ENCODE data around the gene ADAMTS17.
"Not testable (repeated sequence)": the region's sequence is repeated elsewhere in the genome, so short reads cannot be mapped to it uniquely, and the experiment has no call there.

The ADAMTS17 gene

DNA sequence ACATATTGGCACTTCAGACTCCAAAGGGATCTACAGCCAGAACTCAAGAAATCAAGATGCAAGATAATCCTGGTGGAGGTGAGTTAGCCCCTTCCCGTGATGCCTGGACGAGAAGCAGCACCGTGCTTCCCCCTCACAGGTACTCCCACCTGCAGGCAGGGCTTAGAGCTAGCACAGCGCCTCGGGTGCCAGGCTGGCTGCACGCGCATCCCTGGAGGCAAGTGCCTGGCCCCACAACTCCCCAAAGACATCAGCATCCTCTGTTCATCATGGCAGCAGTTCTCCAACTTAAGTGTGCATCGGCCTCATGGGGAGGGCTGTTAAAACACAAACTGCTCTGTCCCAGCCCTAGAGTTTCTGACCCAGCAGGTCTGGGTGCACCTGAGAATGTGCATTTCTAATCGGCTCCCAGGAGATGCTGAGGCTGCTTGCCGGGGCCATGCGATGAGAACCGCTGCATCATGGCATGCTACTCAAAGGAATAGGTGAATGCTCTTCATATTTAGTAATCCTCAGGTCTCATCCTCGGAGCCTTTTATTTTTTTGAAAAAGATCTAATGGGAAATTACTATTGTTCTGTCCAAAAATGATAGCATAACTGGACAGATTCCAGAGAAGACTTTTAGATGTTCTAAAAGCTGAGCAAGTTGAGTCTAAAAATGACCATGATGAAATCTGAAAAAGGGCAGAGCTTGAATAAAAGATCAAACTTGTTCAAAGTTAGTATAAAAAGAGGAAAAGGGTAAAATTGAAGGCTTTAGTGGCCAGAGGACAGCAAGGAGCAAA, 244.2 kb downstream of the ADAMTS17 start:
- H3K36me3 ChIP-seq (ENCODE audit: insufficient read depth, low read length), result no peaks in the 10 kb centered on the region

DNA sequence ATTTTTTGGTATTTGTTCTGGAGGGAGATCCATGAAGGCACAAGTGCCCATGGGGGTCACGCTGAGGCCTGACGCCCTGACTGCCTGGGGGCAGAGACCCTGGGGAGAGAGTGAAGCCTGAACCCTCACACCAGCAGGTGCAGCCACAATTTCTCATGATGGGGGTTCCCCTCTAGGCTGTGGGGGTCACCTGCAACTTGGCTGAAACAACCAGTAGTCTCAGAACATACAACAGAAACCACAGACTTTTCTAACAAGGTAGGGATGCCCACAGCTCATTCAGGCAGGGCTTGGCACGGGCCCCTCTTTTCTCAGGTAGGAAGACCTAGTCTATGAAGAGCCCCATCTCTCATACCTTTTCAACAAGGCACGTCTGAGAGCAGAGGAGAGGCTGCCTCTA, 245.1 kb downstream of the ADAMTS17 start:
- Histone ChIP-seq H3K9ac (ENCODE audit: low read depth, low read length) (no peak overlapping the region), H3K9me3 (ENCODE audit: control insufficient read depth, insufficient read depth, low read length) (no peaks in the 10 kb centered on the region), H3K36me3 (ENCODE audit: insufficient read depth, low read length) (no peaks in the 10 kb centered on the region), H3K4me1 (ENCODE audit: insufficient read depth, low read length) (no peaks in the 10 kb centered on the region)

More for the DNA sequence above, 244.2 kb downstream of the ADAMTS17 start:
- H3K9me3 ChIP-seq (ENCODE audit: control insufficient read depth, insufficient read depth, low read length), result no peaks in the 10 kb centered on the region
- H3K4me1 ChIP-seq (ENCODE audit: insufficient read depth, low read length), result no peaks in the 10 kb centered on the region
- H3K9ac ChIP-seq (ENCODE audit: low read depth, low read length), result no peak overlapping the region

DNA sequence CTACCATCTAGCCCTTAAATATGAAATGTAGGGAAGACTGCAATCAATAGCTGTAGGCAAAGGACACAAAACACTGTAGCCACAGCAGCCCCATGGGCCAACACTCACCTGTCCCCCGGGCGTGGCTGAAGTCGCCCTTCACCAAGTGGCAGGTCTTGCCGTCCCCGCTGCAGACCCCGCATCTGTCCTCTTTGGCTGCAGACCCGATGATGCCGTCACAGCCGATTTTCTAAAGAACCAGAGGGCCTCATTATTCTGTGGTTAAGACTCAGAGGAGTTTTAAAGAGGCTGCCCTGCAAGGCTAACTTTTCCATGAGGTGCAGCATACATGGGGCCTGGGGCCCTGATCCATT, 245.6 kb downstream of the ADAMTS17 start:
- Histone ChIP-seq H3K4me1 (ENCODE audit: insufficient read depth, low read length) (no peaks in the 10 kb centered on the region), H3K9ac (ENCODE audit: low read depth, low read length) (no peak overlapping the region), H3K9me3 (ENCODE audit: control insufficient read depth, insufficient read depth, low read length) (no peaks in the 10 kb centered on the region), H3K36me3 (ENCODE audit: insufficient read depth, low read length) (no peaks in the 10 kb centered on the region)

DNA sequence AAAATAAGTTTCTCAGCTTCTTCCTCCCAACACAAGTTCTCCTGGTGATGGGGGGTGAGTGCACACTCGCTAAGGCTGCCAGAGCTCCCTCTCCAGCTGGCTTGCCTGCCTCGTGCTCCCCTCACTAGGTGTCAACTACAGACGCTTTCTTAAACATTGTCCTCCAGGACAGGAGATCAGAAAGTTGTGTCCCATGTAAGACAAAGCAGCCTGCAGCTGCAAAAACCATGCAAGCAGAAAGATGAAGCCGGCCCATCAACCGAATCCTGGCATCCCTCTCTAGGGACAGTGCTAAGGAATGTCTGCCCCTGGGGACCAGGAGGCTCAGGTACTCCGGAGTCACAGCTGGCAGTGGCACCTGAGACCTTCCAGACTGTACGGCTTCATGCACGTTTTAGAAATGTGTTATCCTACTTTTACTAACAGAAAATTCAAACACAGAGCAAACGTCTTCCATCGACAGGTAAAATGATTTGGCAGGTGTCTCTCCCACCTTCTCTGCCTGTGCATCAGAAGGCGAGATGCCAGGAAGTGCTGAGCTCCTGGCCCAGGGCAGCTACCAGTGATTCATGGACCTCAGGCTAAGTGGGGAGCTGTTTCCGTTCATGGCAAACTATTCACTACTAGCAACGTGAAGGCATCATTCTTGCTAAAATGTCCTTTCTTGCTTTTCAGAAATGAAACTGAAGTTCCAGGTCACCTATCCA, 246.1 kb downstream of the ADAMTS17 start:
- Histone ChIP-seq H3K4me1 (ENCODE audit: insufficient read depth, low read length) (no peaks in the 10 kb centered on the region), H3K9me3 (ENCODE audit: control insufficient read depth, insufficient read depth, low read length) (no peaks in the 10 kb centered on the region), H3K36me3 (ENCODE audit: insufficient read depth, low read length) (no peaks in the 10 kb centered on the region), H3K9ac (ENCODE audit: low read depth, low read length) (no peak overlapping the region)

DNA sequence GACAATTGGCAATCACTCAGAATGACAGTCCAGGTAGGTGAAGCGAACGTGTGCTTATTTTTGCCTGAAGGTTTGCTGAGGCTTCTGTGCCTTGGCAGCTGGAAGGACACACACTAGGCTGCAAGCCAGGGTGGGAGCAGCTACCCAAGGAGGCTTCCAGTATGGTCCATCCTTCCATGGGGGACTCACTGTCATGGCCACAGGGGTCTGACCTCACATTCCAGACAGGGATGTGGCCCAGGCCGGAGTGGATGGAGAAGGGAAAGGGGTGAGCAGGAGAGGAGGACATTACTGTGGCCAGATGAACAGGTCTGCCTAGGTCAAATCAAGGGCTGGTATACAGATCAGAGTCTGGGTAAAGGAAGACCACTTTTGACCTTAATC, 247.7 kb downstream of the ADAMTS17 start:
- no peaks in the 10 kb centered on the region for H3K4me1 ChIP-seq (ENCODE audit: insufficient read depth, low read length)
- no peak overlapping the region for H3K9ac ChIP-seq (ENCODE audit: low read depth, low read length)
- no peaks in the 10 kb centered on the region for H3K9me3 ChIP-seq (ENCODE audit: control insufficient read depth, insufficient read depth, low read length)
- H3K36me3 ChIP-seq (ENCODE audit: insufficient read depth, low read length), result no peaks in the 10 kb centered on the region

DNA sequence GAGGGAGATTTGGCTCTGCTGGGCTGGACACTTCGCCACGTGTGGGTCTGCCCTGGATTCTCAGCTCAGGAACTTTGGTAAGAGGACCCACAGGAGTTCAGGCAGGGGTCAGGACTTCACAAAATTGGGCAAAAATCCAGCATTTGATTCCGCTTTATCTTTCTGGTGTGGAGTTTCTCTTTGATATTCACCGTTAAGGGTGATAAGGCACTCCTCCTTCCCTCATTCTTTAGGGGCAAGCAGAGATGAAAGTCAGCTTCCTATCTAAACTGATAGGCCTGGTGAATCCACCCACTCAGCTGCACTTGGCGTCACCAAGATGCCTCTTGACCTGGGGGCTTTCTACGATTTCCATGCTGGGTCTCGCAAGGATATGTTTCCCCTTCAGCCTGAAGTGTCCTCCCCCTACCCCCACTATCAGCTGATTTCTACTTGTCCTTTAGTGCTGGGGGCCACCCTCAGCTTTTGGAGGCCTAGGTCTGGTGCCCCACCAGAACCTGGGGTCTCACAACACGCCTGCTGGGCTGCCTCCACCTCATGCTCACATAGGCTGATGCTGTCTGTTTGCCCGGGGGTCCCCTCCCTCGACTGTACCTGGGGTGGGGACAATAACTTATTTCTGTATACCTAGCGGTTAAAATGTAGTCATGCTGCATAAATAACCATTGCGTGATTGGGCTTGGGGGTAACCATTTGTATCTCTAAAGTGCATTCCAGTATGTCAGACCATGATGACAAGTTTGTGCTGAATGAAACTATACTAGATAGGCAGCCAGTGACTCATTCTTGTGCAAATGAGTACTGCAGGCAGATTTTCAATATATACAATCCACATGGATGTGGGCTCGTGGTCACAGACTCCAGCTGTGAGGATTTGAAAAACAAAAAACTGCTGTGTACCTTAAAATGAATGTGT, 248.3 kb downstream of the ADAMTS17 start:
- H3K9me3 ChIP-seq (ENCODE audit: control insufficient read depth, insufficient read depth, low read length), result no peaks in the 10 kb centered on the region
- no peaks in the 10 kb centered on the region for H3K4me1 ChIP-seq (ENCODE audit: insufficient read depth, low read length)
- H3K36me3 ChIP-seq (ENCODE audit: insufficient read depth, low read length), result no peaks in the 10 kb centered on the region

DNA sequence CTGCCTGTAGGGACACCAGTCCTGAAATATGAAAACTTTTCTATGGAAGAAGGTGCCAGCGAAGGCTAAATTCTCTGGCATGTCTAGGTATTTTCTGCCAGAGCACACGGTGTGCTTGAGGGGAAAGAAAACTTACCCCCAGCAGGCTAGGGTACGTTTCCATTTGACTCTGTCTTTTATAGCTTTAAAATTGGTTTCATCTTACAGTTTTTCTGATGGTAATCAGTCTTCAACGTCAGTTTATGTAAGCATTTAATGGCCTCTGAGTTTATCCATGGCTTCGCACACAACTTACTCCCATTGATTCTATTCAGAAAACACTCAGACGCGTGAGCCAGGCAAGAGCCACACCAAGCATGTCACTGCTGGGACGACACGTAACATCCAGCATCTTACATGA, 249.7 kb downstream of the ADAMTS17 start:
- H3K4me1 ChIP-seq (ENCODE audit: insufficient read depth, low read length), result no peaks in the 10 kb centered on the region
- H3K9ac ChIP-seq (ENCODE audit: low read depth, low read length), result no peak overlapping the region
- no peaks in the 10 kb centered on the region for H3K36me3 ChIP-seq (ENCODE audit: insufficient read depth, low read length)
- H3K9me3 ChIP-seq (ENCODE audit: control insufficient read depth, insufficient read depth, low read length), result no peaks in the 10 kb centered on the region

More for the DNA sequence above, 248.3 kb downstream of the ADAMTS17 start:
- no peak overlapping the region for H3K9ac ChIP-seq (ENCODE audit: low read depth, low read length)

DNA sequence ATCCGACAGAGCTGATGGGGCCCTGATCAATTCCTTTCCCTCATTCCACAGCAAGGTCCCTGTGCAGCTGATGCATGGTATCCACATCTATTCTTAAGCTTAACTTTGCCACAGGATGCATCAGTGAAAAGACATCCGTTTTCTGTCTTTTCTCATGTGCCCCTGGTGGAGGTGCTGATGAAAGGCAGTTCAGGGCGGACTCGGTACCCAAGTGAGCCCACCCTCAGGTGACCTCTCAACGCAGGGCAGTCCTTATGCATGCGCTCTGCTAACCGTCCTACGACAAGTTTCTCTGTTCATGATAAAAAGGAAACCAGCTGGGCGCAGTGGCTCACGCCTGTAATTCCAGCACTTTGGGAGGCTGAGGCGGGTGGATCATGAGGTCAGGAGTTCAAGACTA, 251.4 kb downstream of the ADAMTS17 start:
- no peaks in the 10 kb centered on the region for H3K36me3 ChIP-seq (ENCODE audit: insufficient read depth, low read length)
- no peak overlapping the region for H3K9ac ChIP-seq (ENCODE audit: low read depth, low read length)
- H3K9me3 ChIP-seq (ENCODE audit: control insufficient read depth, insufficient read depth, low read length), result no peaks in the 10 kb centered on the region
- H3K4me1 ChIP-seq (ENCODE audit: insufficient read depth, low read length), result no peaks in the 10 kb centered on the region

DNA sequence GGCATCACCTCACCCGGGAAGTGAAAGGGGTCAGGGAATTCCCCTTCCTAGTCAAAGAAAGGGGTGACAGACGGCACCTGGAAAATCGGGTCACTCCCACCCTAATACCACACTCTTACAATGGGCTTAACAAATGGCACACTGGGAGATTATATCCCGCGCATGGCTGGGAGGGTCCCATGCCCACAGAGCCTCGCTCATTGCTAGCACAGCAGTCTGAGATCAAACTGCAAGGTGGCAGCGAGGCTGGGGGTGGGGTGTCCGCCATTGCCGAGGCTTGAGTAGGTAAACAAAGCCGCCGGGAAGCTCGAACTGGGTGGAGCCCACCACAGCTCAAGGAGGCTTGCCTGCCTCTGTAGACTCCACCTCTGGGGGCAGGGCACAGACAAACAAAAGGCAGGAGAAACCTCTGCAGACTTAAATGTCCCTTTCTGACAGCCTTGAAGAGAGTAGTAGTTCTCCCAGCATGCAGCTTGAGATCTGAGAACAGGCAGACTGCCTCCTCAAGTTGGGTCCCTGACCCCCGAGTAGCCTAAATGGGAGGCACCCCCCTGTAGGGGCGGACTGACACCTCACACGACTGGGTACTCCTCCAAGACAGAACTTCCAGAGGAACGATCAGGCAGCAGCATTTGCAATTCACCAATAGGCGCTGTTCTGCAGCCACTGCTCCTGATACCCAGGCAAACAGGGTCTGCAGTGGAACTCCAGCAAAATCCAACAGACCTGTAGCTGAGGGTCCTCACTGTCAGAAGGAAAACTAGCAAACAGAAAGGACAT, 257.5 kb downstream of the ADAMTS17 start:
- H3K9ac ChIP-seq (ENCODE audit: low read depth, low read length), result peak overlapping the region; percentile 11; the same call in 1 of the 2 replicates
- H3K9me3 ChIP-seq (ENCODE audit: control insufficient read depth, insufficient read depth, low read length); H3K36me3 ChIP-seq (ENCODE audit: insufficient read depth, low read length); H3K4me1 ChIP-seq (ENCODE audit: insufficient read depth, low read length): not testable (repeated sequence)

DNA sequence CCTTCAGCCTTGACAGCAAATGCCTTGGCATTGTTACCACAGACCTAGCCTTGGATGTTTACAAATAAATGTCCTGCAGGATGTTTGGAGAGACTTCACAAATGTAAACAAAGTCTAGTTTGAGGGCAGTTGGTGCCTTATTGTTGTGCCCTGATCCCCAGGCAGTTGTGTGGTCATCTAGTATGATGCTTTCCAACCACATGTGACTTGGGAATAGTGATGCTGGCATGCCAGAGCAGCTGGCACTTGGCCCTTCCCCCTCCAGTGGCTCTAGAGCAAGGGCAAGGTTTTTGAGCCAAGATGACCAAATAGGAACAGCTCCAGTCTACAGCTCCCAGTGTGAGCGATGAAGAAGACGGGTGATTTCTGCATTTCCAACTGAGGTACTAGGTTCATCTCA, 258.2 kb downstream of the ADAMTS17 start:
- Histone ChIP-seq H3K4me1 (ENCODE audit: insufficient read depth, low read length) (no peaks in the 10 kb centered on the region), H3K9me3 (ENCODE audit: control insufficient read depth, insufficient read depth, low read length) (no peaks in the 10 kb centered on the region), H3K36me3 (ENCODE audit: insufficient read depth, low read length) (no peaks in the 10 kb centered on the region), H3K9ac (ENCODE audit: low read depth, low read length) (no peak overlapping the region)

DNA sequence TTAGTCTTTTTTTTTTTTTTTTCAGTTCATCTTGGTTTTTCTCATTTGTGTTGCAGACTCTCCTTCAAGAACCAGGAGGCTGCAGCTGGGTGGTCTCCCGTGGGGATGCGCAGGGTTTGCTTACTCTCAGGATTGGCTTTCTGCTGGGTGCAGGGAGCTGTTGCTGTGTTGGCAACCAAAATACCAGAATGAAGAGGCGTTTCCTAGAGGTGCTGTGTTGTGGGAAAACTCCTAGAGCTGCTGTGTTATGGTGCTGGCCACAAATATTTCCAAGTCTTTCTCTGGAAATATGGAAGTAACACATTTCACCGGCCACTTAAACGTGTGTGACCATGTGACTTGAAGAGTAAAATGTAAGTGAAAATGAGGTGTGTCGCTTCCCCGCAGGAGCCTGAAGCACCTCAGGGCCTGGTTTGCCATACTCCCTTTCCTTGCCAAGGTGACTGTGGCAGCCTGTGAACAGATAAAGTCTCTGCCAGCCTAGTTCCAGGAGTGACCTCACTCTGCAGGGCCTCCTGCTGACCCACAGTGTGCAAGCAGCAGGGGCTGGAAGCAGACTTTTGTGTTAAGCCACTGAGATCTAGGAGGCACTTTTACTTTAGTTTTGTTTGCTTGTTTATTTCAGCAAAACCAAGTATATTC, 258.9 kb downstream of the ADAMTS17 start:
- H3K9me3 ChIP-seq (ENCODE audit: control insufficient read depth, insufficient read depth, low read length), result no peaks in the 10 kb centered on the region
- no peaks in the 10 kb centered on the region for H3K36me3 ChIP-seq (ENCODE audit: insufficient read depth, low read length)
- no peak overlapping the region for H3K9ac ChIP-seq (ENCODE audit: low read depth, low read length)
- H3K4me1 ChIP-seq (ENCODE audit: insufficient read depth, low read length), result no peaks in the 10 kb centered on the region

DNA sequence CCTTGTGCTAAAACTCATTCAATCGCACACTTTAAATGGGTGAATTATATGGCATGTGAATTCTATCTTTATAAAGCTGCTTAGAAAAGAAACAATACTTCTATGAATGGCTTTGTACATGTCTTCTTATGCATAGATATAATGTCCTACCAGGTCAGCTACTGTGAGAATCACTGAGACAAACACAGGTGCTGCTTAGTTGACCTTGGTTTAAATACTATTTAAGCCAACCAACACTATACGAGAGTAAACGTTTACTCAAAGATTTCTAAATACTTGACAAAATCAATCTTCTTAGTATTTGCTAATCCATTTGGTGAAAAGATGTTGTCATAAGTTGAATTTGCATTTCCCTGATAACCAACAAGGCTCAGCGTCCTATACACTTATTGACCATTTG, 260.3 kb downstream of the ADAMTS17 start:
- H3K36me3 ChIP-seq (ENCODE audit: insufficient read depth, low read length), result no peaks in the 10 kb centered on the region
- no peaks in the 10 kb centered on the region for H3K9me3 ChIP-seq (ENCODE audit: control insufficient read depth, insufficient read depth, low read length)
- H3K4me1 ChIP-seq (ENCODE audit: insufficient read depth, low read length), result no peaks in the 10 kb centered on the region
- H3K9ac ChIP-seq (ENCODE audit: low read depth, low read length), result no peak overlapping the region

DNA sequence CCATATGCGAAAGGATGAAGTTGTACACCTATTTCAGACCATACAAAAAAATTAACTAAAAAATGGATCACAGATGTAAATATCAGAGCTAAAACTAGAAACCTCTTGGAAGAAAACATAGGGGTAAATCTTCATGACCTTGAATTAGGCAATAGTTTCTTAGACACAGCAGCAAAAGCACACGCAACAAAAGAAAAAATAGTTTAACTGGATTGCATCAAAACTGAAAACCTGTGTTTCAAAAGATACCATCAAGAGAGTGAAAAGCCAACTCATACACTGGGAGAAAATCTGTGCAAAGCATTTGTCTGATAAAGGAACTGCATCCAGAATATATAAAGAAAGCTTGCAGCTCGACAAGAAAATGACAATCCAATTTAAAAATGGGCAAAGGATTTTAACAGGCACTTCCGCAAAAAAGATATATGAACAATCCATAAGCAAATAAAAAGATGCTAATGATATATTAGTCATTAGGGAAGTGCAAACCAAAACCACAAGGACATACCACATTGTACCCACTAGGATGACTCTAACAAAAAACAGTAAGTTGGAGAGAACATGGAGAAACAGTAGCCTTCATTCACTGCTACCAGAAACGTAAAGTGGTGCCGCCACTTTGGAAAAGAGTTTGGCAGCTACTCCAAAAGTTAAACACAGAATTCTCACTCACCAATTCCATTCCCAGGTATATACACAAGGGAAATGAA, 263.1 kb downstream of the ADAMTS17 start:
- no peaks in the 10 kb centered on the region for H3K4me1 ChIP-seq (ENCODE audit: insufficient read depth, low read length)
- H3K9ac ChIP-seq (ENCODE audit: low read depth, low read length), result no peak overlapping the region
- H3K9me3 ChIP-seq (ENCODE audit: control insufficient read depth, insufficient read depth, low read length), result no peaks in the 10 kb centered on the region
- H3K36me3 ChIP-seq (ENCODE audit: insufficient read depth, low read length), result no peaks in the 10 kb centered on the region

All from ES-I3 (cell line).